Right cardiac atrium (tissue), 5 donors: ENCODE results near the gene FRK. TPM values are rescaled to one million over a fixed set of nuclear protein-coding genes. Genes with fewer than 3 reads are reported as not detected.

Experiments used
- ATAC-seq, 2 donors: fragments of 200-7000 bp; cut with Tn5 transposase; one replicate each; pipeline versions ENCODE4 v1.8.0 to v1.9.1; 2020; ENCODE audit warnings: moderate library complexity in 2 of 2, mild to moderate bottlenecking in 1 of 2
- DNase-seq, 3 donors: peaks; one replicate each; pipeline ENCODE4 v3.0.0-alpha.2; 2020
- H3K27ac ChIP-seq: one replicate; pipeline ENCODE4 v1.5.1; 2013; ENCODE audit warnings: mild to moderate bottlenecking, low read length, control low read depth, moderate library complexity
- H3K27me3 ChIP-seq: one replicate; pipeline ENCODE4 v1.6.1; 2013; ENCODE audit not compliant: control insufficient read depth, insufficient read depth
- H3K4me1 ChIP-seq: one replicate; pipeline ENCODE4 v1.6.1; 2013; ENCODE audit warnings: low read length; ENCODE audit not compliant: control insufficient read depth, insufficient read depth
- H3K4me3 ChIP-seq: one replicate; pipeline ENCODE4 v1.5.1; 2013; ENCODE audit warnings: low read length, control low read depth
- H3K9me3 ChIP-seq: one replicate; pipeline ENCODE4 v1.6.1; 2013; ENCODE audit warnings: low read length; ENCODE audit not compliant: control insufficient read depth
- WGBS: extraction: QIAGEN DNeasy Blood & Tissue Kit; methylation state at CpG from one replicate; pipeline ENCODE4 v1.1.7; 2013; 5-methylcytosine and 5-hydroxymethylcytosine counted together
- intact Hi-C, 4 donors: fragments of 100-400 bp; cut with DNase I; formaldehyde crosslinking; loops; one replicate each; pipeline versions ENCODE4 v1.11.0 to v1.14.0; 2022 to 2023
- polyA plus RNA-seq: library from polyadenylated mRNA; stranded (reverse); fragments of 200-250 nt; gene quantifications from one replicate; pipeline ENCODE4 v1.2.3, GENCODE V29; 2013
- total RNA-seq, 4 donors: library from RNA; stranded (reverse); fragmentation: NEBNext Ultra II Directional; extraction: Animal tissue kit (Norgen Biotek cat#: 25700); gene quantifications; one replicate each; pipeline ENCODE4 v1.2.1, GENCODE V29; 2021
- donor health status: healthy with polysubstance abuse.
- donor health status: DM: no; HTN: yes; CAD: no.
- donor health status: DM: no; HTN: no; CAD: no.
- donor health status: DM: no; HTN: yes; CAD: no; lungs with severe emphysema.
- donor health status: DM: yes; HTN: yes; CAD: no.

The FRK gene
- total and polyA plus RNA-seq, 5 donors = 1.00 to 5.8 (median 4.3) TPM

DNA sequence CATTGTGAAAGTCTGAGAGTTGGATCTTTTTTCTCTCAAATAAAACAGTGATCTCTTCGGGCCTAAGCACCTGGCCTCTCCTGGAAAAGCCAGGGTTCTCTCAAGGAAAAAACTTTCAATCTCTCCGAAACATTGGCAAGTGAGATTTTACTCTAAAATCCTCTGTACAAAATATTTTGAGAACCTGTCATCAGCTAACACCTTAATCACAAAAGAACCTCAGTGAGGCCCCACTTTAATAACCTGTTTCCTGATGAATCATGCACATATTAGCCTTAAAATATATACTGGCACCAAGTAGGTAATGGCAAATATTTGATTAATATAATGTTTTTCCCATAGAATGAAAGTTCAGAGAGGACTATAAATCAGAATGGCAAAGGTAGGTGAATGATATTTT is 177.9 kb downstream of the FRK start:
- DNase-seq (no peak), ATAC-seq (no peak)
- H3K4me3 ChIP-seq = no peak overlapping the region
- intact Hi-C loops = no loop called here
- no peaks in the 10 kb centered on the region for H3K4me1 ChIP-seq
- no peak overlapping the region for H3K27ac ChIP-seq
- no peaks in the 10 kb centered on the region for H3K27me3 ChIP-seq
- 84% methylated on average over 2 of the region's 2 CpGs for WGBS
- H3K9me3 ChIP-seq = no peaks in the 10 kb centered on the region

DNA sequence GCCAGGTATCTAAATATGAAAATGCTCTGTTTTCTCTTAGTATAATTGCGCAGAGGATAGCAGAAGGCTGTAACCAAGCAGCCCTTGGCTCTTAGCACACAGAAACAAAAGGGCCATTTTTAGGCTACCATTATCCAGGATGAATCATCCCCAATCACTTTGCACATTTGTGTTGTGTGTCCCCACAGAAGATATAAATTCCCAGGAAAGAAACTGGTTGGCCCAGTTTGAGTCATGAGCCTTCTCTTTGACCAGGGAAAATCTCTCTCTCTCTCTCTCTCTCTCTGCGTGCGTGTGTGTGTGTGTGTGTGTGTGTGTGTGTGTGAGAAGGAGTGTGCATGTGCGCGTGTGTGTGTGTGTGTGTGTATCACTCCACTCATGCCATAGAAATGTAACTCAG is 178.5 kb downstream of the FRK start:
- no peak overlapping the region for H3K4me3 ChIP-seq
- intact Hi-C loops = no loop called here
- DNase-seq (no peak), ATAC-seq (no peak)
- WGBS = 75% methylated on average over 5 of the region's 5 CpGs
- H3K27me3 ChIP-seq = no peaks in the 10 kb centered on the region
- H3K27ac ChIP-seq = no peak overlapping the region
- H3K9me3 ChIP-seq = no peaks in the 10 kb centered on the region
- H3K4me1 ChIP-seq = no peaks in the 10 kb centered on the region

Other genes with a start within 250 kb of the FRK start
- gene NT5DC1, start 40.0 kb upstream of the FRK start, total RNA-seq = 10 to 100 TPM; 42.0 to 61.7 (median 52.2) TPM
- gene NT5DC1, start 40.0 kb upstream of the FRK start, polyA plus RNA-seq = 10.2 TPM
- not detected for gene COL10A1, start 65.2 kb upstream of the FRK start, total RNA-seq
- gene COL10A1, start 65.2 kb upstream of the FRK start, polyA plus RNA-seq = 0.05 TPM
- 10 to 100 TPM; 38.6 to 43.6 (median 41.9) TPM for gene TSPYL4, start 193.2 kb upstream of the FRK start, total RNA-seq
- 21.4 TPM for gene TSPYL4, start 193.2 kb upstream of the FRK start, polyA plus RNA-seq
- gene TSPYL1, start 219.0 kb upstream of the FRK start, total RNA-seq = 10 to 100 TPM; 90.2 to 98.2 (median 96.3) TPM
- 34.9 TPM for gene TSPYL1, start 219.0 kb upstream of the FRK start, polyA plus RNA-seq